Stimulated activated CD8-positive, alpha-beta memory T cell treated with anti-CD3 and anti-CD28 coated beads, Interleukin-7, amount 100 ng/mL, for 48 hours (primary cell): ENCODE results near the gene CPED1.
"Not testable (repeated sequence)": the region's sequence is repeated elsewhere in the genome, so short reads cannot be mapped to it uniquely, and the experiment has no call there.

Source experiments
- DNase-seq, 2 donors: peaks; one replicate each; pipeline ENCODE4 v3.0.0-alpha.2; 2020; ENCODE audit warnings: low read depth in 1 of 2; ENCODE audit errors: extremely low read depth in 1 of 2

The CPED1 gene

DNA sequence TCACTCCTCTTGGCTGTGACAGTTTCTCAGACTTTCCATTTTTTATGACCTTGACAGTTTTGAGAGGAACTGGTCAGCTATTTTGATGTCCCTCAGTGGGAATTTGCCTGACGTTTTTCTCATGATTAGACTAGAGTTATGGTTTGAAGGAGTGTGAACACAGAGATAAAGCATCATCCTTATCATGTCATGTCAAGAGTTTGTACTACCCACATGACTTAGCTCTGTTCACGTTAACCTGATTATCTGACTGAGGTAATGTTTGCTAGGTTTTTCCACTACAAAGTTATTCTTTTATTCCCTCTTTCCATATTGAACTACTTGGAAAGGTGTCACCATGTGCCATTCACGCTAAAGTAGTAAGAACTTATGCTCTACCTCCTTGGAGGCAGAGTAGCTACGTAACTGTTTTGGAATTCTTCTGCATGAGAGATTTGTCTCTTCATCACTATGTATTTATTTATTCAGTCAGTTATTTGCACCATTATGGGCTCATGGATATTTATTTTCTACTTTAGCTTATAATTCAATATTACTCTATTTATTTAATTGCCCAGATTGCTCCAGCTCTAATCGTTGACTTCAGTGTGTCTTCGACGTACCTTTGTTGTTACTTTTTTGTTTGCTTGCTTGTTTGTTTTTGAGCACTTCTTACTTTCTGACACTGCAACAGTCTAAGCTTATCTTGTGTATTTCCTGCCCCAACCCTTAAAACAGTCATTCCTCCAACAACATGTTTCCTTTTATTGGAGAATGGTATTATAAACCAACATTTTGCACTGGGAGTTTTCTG is 50.4 kb downstream of the CPED1 start:
- no peak for DNase-seq

DNA sequence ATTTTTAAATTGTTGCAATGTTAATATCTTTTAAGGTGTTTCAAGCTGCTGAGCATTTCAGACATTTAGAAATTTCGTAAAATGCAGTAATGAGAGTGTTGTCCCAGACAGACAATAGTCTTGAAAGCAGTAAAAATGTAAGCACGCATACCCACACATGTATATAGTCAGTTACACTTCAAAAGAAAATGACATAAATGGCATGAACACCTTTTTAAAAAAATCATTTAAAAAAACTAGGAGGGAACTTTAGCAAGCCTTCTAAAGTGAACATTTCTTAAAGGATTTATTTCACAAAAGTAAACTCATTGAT is 51.0 kb downstream of the CPED1 start:
- DNase-seq: no peak

DNA sequence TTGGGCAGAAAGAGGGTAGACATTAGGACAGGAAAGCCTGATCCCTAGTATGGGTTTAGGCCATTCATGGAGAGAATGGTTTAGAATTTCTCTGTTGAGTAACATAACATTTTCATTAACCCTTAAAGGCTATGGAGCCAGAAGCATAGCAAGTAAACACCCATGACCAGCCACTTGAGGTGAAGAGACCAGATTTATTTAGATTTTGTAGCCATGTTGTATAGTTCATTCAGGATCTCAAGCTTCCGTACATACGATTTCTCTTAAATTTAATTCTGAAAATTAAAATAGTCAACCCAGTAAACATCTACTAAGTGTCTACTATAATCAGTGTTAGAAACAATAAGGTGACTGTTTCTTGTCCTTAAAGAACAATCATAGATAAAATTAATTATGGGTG is 51.5 kb downstream of the CPED1 start:
- DNase-seq: no peak

DNA sequence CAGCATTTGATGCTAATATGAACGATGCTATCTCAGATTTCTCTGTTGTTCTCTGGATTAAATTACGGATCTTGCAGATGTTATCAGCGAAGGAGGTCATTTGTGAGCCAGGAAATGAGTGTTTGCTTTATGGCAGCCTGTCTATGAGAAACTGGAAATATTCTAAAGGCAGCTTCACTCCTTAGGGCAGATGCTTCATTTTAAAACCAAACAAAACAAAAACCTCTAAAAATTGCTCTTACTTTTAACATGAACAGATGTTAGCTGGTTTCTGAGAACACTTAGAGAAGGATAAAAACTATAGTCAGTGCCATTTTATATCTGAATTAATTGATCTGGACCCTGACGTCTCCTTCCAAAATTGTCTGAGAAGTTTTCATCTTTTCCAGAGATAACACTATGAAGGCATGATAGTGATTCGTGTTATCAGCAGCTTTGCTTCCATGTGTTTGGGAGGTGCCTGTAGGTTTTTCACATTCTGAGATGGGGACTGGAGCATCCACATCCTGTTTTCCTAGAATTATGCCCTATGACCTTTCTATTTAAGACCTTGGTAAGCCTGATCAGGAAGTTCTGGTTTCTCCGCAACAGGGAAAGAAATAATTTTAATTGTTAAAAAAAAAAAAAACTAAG is 53.1 kb downstream of the CPED1 start:
- no peak for DNase-seq

DNA sequence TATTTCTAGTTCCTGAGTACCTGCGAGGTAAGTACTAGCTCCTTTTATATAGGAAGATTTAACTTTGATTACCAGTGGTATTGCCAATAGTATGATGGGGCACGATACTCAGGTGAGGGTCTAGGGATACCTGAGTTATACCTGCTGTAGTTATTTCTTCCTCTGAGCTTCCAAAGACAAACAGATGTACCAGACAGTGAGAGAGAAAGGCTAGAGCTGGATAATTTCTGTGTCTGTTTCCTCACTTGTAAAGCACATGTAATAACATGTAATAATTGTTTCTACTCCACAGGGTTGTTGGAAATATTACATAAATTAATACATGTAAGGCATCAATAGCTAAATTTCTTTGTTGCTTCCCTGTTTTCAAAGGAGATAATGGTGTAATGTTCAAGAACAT is 53.7 kb downstream of the CPED1 start:
- no peak for DNase-seq

DNA sequence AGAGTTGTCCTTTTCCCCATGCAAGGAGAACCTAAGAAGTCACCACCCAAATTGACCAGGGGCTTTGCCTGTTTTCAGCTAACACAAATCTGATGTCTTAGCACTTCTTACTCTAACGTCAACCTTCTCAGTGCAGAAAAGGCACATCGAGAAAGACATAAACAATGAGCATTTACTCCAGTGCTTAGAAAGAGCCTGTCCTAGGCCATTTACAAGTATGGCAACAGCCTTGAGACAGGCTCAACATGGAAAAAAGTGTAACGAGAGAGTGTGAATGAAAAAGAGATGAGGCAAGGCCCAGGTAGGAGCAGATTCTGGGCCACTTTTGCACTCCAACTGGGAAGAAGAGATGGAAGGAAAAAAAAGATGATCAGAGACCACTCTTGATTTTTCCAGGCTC is 54.4 kb downstream of the CPED1 start:
- DNase-seq: no peak

DNA sequence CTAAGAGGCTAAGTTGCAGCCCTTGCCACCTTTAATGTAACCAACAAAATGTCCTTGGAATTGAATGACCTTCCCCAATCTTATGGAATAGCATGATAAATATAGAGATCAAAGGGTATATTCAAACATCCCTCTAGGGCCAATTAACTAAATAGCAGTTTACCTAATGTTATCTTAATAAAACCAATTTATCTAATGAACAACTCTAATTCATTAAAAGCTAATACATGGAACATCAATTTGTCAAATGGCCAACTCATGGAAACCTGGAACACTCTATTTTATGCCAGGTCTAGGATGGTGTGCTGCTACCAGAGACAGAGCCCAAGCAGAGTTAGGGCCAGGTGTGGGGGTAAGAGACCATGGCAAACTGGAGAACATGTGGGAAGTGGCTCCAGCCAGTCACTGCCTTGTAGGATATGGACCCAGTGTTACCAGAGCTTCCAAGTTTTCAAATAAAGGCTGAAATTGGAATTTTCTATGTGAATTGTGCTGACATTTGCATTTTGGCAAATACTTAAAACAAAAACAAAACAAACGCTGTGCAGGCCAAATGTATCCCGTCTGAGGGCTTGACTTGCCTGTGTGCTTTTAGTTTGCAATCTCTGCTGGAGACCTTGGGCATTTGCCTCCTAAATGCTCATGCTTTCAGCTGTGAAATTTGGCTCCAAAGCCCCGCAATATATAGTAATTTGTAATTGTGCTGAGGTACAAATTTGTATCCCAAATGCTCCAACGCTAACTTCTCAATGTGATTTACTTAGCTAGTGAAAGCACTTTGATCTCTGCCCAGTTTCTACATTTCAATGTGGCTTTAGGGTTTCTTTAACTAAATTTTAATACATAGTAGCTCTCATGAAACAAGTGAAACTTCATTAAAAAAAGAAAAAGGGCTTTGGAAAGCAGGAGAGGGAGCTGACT is 55.1 kb downstream of the CPED1 start:
- no peak for DNase-seq

DNA sequence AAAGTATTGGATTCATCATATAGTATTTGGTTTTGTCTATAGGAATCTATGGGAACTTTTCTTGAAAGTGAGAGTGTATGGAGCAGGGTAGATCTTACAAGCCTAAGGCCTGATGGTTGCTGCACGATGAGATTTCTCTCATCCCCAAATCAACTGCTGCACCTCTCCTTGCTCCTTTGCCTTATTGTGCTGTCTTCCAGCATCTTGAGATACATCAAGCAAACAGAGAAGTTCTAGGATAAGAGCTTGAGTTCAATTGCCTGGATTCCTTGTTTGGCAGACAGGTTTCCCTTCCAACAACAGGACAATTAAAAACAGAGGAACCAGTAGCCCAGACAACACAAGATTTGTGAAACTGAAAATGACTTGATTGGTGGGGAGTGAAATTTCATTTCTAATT is 56.6 kb downstream of the CPED1 start:
- DNase-seq: no peak

DNA sequence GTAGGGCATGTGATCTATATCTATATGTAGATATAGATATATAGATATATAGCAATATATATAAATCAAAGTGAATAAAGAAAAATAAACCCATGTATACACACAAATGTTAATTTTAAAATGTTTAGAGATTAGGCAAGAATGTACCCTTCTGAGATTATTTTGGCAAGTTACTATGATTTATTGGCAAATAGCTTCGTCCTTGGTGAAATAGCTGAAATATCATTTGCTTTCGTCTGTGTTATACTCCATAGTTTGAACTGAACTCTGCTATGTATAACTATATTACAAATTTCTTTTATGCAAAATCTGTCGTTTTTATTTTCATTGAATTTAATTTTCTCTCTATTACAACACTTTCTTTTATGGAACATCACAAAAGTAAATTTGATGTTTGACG is 57.5 kb downstream of the CPED1 start:
- DNase-seq: no peak

DNA sequence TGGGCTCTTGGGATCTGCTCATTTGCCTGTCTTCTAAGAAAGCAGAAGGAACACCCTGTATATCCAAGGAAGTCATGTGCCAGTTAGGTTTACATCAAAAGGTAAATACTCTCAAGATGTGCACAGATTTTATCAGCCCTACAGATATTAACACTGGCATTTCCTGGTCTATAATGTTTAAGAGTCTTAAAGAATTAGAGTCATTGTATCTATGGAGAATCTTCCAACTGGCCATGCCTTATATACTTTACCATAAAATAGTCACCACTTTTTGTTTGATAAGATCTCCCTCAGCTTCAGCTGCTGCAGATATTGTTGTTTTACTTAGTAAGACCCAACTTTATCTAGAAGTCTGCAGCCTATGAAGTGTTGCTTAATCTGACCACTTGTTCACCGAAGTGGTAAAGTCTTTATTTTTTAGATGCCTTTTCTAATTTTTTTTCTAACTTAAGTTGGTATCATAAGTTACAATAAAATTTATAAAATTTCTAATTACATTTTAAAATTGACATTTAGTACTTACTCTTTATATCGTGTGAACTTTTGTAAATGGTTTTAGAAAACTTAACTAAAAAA is 58.5 kb downstream of the CPED1 start:
- no peak for DNase-seq

DNA sequence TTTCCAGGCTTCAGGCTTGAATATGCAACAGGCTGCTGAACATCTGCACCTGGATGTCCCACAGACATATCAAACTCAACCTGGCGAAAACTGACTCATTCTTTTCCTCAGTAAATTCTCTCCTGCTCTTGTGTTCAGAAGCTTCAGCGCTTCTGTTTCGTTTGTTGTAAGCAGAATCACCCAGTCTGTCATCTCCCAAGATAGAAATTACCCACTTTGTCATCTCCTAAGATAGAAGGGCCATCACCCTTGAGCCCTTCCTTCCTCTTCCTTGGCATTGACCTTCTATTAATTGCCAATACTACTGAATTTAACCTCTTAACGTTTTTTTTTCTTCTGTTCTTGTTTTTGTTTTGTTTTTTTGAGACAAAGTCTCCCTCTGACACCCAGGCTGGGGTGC is 59.7 kb downstream of the CPED1 start:
- no peak for DNase-seq

DNA sequence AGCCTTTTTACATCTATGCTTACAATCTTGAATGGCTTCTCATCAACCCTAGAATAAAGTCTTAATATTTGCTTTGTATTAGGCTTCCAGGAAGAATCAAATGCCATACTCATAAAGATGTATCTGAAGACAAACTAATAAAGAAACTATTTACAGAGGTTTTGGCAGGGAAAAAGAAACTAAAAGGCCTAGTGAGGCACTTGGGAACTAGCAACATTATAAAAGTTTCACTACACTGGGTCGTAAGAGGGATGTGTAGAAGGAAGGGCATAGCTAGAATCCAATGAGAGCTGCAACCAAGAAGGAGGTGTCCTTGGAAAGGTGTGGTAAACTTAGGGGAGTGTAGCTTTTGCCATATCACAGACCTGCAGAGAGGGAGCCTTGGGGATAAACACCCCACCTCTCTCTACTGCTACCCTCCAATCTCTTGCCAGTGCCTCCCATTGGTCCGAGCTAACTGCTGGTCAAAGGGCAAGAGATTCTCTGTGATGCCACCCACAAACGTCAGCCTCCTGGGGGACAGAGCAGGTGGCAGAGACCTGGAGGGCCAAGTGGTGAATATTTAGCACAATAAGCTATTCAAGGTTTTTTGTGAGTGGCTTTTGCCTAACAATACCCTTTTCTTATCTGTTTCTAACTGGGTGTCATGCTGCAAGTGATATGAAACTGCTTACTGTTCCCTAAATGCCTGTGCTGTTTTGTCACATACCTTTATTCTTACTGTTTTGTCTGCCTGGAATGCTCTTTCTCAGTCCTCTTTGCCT is 60.7 kb downstream of the CPED1 start:
- DNase-seq: no peak

DNA sequence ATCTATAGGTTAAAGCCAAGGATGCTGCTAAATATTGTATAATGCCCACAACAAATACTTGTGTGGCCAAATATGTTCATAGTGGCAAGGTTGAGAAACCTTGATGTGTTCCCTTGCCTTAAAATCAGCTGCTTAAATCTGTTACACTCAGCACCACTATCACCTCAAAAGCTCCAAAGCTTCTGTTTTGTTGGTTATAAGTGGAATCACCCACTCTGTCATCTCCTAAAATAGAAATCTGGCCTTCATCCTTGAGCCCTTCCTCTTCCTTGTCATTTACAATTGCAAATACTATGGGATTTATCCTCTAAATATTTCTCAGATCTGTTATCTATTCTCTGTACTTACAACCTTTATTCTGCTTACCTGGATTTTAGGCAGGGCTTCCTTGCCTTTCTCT is 61.4 kb downstream of the CPED1 start:
- no peak for DNase-seq

DNA sequence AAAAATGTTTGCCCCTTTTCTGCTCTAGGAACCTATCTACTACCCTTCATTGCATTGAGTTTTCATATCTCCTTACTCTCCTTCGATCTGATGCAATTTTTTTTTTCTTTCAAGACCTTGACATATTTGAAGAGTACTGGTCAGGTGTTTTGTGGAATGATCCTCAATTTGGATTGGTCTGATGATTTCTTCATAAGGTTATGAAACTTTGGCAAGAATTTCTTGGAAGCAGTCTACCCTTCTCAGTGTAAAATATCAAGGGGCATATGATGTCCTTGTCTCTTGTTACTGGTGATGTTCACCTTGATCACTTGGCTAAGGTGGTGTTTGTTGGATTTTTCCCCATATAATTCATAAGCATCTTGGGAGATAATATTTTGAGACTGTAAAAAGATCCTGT is 64.7 kb downstream of the CPED1 start:
- no peak for DNase-seq

DNA sequence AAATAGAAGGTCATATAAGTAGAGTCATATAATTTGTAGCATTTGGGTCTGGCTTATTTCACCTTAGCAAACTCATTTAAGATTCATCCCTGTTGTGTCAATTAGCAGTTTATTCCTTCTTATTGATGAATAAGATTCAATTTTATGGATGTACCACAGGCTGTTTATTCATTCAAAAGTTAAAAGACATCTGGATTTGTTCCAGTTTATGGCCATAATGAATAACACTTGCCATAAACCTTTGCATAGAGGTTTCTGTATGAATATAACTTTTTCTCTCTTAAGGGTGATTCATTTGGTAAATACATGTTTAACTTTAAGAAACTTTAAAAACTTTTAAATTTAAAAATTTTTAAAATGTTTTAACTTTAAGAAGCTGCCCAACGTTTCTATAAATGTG is 66.4 kb downstream of the CPED1 start:
- DNase-seq: no peak

DNA sequence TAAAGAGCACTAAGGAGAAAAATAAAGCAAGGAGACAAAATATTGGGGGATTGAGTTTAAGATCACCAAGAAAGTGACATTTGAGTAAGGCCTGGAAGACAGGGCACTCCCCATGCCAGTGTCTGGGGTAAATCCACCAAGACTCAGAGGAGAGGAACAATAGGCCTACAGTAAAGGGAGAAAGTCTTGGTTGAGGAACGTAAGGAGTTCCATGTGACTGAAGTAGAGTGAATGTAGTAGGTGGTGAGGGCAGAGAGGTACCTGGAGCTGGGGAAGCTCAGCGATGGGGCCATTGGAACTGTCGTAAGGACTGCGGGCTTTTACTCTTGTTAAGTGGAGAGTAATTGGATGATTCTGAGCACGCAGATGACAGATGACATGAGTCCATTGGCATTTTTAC is 69.4 kb downstream of the CPED1 start:
- no peak for DNase-seq

DNA sequence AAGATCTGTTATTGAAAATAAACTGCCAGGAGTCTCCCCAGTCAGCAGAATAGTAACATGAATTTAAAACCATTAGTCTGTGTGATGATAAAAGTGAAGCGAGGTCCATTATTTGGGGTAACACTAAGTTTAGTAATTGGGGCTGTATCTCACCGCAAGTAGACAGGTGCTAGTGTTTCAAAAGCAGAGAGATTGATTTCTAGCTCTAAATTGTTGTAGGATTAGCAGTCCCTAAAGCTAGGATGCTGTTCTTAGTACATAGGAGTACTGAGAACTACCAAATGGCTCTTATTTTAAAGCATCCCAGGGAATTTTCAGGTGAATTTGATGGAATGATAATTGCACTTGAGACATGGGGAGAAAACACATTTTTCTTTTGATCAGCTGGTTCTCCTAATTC is 70.5 kb downstream of the CPED1 start:
- no peak for DNase-seq

DNA sequence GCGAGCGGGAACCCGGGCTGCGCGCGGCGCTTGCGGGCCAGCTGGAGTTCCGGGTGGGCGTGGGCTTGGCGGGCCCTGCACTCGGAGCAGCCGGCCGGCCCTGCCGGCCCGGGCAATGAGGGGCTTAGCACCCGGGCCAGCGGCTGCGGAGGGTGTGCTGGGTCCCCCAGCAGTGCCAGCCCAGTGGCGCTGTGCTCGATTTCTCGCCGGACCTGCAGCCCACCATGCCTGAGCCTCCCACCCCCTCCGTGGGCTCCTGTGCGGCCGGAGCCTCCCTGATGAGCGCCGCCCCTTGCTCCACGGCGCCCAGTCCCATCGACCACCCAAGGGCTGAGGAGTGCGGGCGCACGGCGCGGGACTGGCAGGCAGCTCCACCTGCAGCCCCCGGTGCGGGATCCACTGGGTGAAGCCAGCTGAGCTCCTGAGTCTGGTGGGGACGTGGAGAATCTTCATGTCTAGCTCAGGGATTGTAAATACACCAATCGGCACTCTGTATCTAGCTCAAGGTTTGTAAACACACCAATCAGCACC is 71.5 kb downstream of the CPED1 start:
- not testable (repeated sequence) for DNase-seq

DNA sequence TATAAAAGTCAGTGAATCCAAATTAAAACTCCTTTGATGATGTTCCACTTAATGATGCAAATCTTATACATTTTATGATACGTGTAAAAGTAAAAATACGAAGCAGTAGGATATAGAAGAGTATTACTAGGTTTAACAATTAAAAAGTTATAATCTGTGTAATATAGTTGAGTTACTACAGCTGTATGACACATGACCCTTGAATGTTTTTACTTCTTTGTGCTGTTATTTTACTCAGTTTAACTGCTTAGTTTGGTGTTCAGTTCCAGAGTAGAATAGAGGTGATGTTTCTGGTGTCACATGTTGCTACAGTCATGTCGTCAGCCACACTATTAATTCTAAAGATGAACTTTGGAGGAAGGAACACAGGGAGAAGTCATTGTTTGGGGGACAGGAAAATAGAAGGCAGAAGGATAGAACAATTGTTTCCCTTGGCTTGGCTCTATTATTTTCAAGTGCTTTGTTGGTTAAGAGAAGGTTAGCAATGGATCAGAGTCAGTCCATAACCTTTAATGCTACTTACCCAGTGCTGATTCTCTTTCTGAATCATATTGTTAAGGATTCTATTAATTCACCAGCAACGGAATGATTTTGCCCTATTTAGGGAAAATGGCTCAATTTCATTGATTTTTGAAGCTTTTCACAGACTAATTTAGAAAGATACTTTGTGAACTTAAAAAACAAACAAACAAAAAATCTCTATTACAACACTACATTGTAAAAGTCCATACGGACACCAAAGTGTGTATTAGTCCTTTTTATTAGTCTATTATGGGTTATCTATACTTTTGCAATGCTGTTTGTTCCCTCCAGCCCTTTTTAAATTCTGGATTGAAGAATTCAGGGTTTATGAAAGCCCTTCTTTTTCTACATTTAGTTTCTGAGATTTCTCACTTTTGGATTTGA is 73.4 kb downstream of the CPED1 start:
- no peak for DNase-seq
